GM12892 (cell line): ENCODE measurements around the gene SPC25.

ENCODE experiments used
- DNase-seq: peaks from one replicate; pipeline ENCODE4 v3.0.0; 2011; ENCODE audit not compliant: insufficient read length
- FAIRE-seq: peaks from 2 replicates; lab custom pipeline; 2011; peaks lifted over from hg19 to GRCh38; lab: Jason Lieb, UNC
- POLR2A ChIP-seq: IDR thresholded peaks from 2 replicates; pipeline ENCODE4 v1.6.1; 2011; ENCODE audit warnings: low read depth, low read length, control low read depth
- POLR2AphosphoS5 ChIP-seq: IDR thresholded peaks from 2 replicates; pipeline ENCODE4 v1.6.1; 2011; ENCODE audit warnings: low read depth, low read length, control low read depth
- TAF1 ChIP-seq: IDR thresholded peaks from 2 replicates; pipeline ENCODE4 v1.6.1; 2011; ENCODE audit warnings: low read depth, mild to moderate bottlenecking, control low read depth, low read length, borderline replicate concordance

Gene SPC25

DNA sequence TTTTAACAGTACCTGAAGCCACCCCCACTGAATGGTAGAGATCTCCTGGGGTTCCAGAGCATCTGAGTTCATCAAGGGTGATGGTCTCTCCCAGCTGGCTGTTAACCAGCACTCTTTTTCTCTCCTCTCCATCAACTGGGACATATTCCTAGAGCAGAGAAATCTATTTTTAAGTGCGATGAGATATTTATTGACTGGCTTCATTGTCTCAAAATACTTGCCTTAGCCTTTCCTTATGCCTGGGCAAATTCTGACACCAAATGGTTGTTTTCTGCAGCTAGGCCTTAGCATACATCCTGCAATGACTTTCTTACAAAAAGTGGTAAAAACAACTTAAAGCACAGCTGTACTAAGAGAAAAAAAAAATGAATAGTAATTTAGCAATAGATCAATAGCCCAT lies 68.2 kb downstream of the SPC25 start:
- FAIRE-seq (no peak), DNase-seq (no peak)
- no peak for TF ChIP-seq POLR2AphosphoS5
- TF ChIP-seq TAF1 = no peak
- TF ChIP-seq POLR2A = no peak

DNA sequence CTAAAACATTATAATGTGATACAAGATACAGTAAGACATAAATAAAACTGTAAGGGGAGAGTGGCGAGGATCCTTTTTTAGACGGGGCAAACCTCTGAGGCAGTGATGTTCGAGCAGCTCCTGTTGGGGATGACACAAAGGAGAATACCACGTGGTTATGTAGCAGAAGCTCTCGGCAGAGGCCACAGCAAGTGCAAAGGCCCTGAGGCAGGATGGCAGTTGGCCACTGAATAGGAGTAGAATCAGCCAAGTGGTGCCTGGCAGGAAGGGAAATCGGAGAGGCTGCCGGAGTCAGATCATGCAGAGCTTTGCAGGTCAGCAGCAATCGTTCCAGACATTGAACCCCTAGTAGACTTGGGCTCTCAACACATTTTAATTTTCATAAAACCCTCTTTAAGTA lies 68.7 kb downstream of the SPC25 start:
- TF ChIP-seq POLR2AphosphoS5 = no peak
- TF ChIP-seq TAF1 = no peak
- TF ChIP-seq POLR2A = no peak
- FAIRE-seq (no peak), DNase-seq (no peak)
